Smooth muscle cell (in vitro differentiated cells): Measurements from ENCODE around the gene MYOZ3. TPM values are rescaled to one million over a fixed set of nuclear protein-coding genes. Genes with fewer than 3 reads are reported as not detected.

ENCODE experiments used
- DNase-seq: peaks from one replicate; lab custom pipeline; 2025; ENCODE audit not compliant: unreplicated experiment; lab: John Stamatoyannopoulos, UW
- H2AFZ ChIP-seq: fragments of 200-600 bp; sonication (generic); 2 replicates; pipeline ENCODE4 v1.6.0; 2016; ENCODE audit warnings: antibody characterized with exemption, low read depth, mild to moderate bottlenecking
- H3F3A ChIP-seq: fragments of 200-600 bp; sonication (generic); 2 replicates; pipeline ENCODE4 v1.6.0; 2017; ENCODE audit warnings: antibody characterized with exemption, low read depth
- H3K27ac ChIP-seq: fragments of 200-600 bp; sonication (generic); 2 replicates; pipeline ENCODE4 v1.5.1; 2016; ENCODE audit warnings: low read depth, mild to moderate bottlenecking
- H3K27me3 ChIP-seq: fragments of 200-600 bp; sonication (generic); 2 replicates; pipeline ENCODE4 v1.6.1; 2016; ENCODE audit warnings: low read depth, mild to moderate bottlenecking
- H3K36me3 ChIP-seq: fragments of 200-600 bp; sonication (generic); 2 replicates; pipeline ENCODE4 v1.5.1; 2016; ENCODE audit warnings: low read depth
- H3K4me1 ChIP-seq: fragments of 200-600 bp; sonication (generic); 2 replicates; pipeline ENCODE4 v1.5.1; 2016; ENCODE audit warnings: low read depth
- H3K4me2 ChIP-seq: fragments of 200-600 bp; sonication (generic); 2 replicates; pipeline ENCODE4 v1.6.0; 2016; ENCODE audit warnings: mild to moderate bottlenecking
- H3K4me3 ChIP-seq: fragments of 200-600 bp; sonication (generic); 2 replicates; pipeline ENCODE4 v1.5.1; 2016; ENCODE audit warnings: mild to moderate bottlenecking
- H3K79me2 ChIP-seq: fragments of 200-600 bp; sonication (generic); 2 replicates; pipeline ENCODE4 v1.6.0; 2016; ENCODE audit warnings: low read depth, mild to moderate bottlenecking
- H3K9ac ChIP-seq: fragments of 200-600 bp; sonication (generic); 2 replicates; pipeline ENCODE4 v1.6.0; 2016; ENCODE audit warnings: low read depth
- H3K9me3 ChIP-seq: fragments of 200-600 bp; sonication (generic); replicated peaks from 2 replicates; pipeline ENCODE4 v1.5.1; 2016; ENCODE audit warnings: low read depth
- H4K20me1 ChIP-seq: fragments of 200-600 bp; sonication (generic); 2 replicates; pipeline ENCODE4 v1.6.0; 2016; ENCODE audit warnings: low read depth
- WGBS: methylation state at CpG from one replicate; pipeline ENCODE4 v1.1.7; 2016; ENCODE audit warnings: low lambda C conversion rate; 5-methylcytosine and 5-hydroxymethylcytosine counted together
- polyA plus RNA-seq: library from polyadenylated mRNA; unstranded; fragments of >200 nt; fragmentation: Nextera tagmentation; extraction: Ambion mirVana; gene quantifications from 2 replicates; pipeline ENCODE4 v1.2.1, GENCODE V29; 2016
- total RNA-seq: library from RNA; depleted of rRNA; stranded (reverse); fragments of >200 nt; gene quantifications from 2 replicates; pipeline ENCODE4 v1.2.3, GENCODE V29; 2014
- TF ChIP-seq, protein P1 (sequence below): fragments of 200-600 bp; sonication (generic); IDR thresholded peaks from 2 replicates; pipeline ENCODE4 v1.5.1; 2017; ENCODE audit warnings: borderline replicate concordance, mild to moderate bottlenecking, antibody characterized with exemption; ENCODE audit not compliant: insufficient read depth, poor library complexity, severe bottlenecking

Gene MYOZ3
- total and polyA plus RNA-seq, 2 experiments from 2014 or later = 6.4 to 7.9 TPM

DNA sequence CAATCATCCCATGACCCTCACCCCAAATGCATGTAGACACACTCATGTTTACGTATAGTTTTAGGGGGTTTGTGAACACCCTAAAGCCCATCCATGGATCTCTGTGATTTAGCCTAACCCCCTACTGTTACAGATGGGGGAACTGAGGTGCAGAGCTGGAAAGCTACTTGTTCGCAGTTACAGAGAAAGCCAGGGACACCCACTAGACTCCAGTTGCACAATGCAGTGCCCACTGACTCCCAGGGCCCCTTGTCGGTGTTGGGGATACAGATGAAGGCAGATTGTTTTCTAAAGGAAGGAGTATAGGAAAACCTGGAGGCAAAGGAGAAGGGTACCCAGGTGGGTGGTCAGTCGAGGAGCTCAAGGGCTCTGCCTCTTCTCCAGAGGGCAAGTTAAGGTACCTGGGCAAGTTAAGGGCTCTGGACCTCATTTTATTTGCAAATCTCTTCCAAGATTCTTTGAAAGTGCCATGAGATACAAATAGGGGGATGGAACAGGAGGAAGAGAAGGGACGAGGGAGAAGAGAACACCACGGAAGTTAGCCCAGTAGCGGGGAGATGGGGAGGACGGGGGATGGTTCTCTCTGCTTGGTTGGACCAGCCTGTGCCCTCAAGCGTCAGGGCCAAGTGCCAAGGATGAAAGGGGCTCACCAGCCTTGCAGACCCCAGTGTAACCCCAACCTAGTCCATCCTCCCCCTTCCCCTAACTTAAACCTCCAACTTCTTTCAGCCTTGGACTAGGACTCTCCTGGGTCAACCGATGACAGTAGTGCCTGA lies 958 bp downstream of the MYOZ3 start:
- Histone ChIP-seq H3K9me3 (no peaks in the 10 kb centered on the region), H3K4me1 (peaks cover 11% of the 10 kb centered on the region), H3F3A (no peaks in the 10 kb centered on the region), H3K27ac (no peak overlapping the region), H3K9ac (no peak overlapping the region), H3K4me2 (no peak overlapping the region), H3K79me2 (no peaks in the 10 kb centered on the region), H3K27me3 (no peaks in the 10 kb centered on the region), H2AFZ (no peak overlapping the region), H3K36me3 (no peaks in the 10 kb centered on the region), H4K20me1 (no peaks in the 10 kb centered on the region), H3K4me3 (no peak overlapping the region)
- no peak for DNase-seq
- TF ChIP-seq, protein P1, sequence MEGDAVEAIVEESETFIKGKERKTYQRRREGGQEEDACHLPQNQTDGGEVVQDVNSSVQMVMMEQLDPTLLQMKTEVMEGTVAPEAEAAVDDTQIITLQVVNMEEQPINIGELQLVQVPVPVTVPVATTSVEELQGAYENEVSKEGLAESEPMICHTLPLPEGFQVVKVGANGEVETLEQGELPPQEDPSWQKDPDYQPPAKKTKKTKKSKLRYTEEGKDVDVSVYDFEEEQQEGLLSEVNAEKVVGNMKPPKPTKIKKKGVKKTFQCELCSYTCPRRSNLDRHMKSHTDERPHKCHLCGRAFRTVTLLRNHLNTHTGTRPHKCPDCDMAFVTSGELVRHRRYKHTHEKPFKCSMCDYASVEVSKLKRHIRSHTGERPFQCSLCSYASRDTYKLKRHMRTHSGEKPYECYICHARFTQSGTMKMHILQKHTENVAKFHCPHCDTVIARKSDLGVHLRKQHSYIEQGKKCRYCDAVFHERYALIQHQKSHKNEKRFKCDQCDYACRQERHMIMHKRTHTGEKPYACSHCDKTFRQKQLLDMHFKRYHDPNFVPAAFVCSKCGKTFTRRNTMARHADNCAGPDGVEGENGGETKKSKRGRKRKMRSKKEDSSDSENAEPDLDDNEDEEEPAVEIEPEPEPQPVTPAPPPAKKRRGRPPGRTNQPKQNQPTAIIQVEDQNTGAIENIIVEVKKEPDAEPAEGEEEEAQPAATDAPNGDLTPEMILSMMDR = no peak
- whole genome bisulfite sequencing = 93% methylated on average over 10 of the region's 10 CpGs

DNA sequence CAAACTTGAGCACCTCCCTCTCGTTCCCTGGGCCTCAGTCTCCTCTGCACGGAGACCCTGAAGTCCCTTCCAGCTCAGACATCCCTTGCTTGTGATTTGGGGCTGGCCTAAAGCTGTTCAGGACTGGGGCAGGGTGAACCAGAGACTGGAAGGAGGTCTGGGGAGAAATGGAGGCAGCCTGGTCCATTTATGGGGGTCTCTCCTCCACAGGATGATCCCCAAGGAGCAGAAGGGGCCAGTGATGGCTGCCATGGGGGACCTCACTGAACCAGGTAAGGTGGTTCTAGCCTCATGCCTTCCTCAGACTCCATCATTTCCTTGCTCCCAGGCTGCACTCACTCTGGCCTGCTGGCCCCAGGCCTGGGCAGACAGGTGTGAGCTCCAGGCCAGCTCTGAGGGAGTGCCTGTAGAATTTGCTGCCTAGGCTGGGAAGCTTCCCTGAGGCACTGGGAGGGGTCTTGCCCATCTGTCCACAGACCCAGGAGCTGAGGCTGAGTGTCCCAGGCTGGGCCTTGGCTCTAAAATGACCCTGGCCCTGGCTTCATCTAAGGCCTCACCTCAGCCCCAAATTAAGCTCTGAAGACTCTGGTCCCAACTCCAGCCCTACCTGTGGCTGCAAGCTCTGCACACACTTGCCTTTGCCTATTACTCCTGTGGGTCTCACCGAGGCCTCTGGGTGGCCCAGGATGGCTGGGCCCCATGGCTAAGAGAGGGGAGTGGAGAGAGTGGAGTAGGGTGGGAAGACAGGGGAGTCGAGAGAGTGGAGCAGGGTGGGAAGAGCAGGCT lies 1.9 kb downstream of the MYOZ3 start:
- H3K9ac ChIP-seq = no peak overlapping the region
- WGBS = 66% methylated on average over 4 of the region's 4 CpGs
- H3K36me3 ChIP-seq = no peaks in the 10 kb centered on the region
- H3K27me3 ChIP-seq = no peaks in the 10 kb centered on the region
- H2AFZ ChIP-seq = no peak overlapping the region
- no peaks in the 10 kb centered on the region for H4K20me1 ChIP-seq
- H3K4me3 ChIP-seq = no peak overlapping the region
- H3K9me3 ChIP-seq = no peaks in the 10 kb centered on the region
- peaks cover 11% of the 10 kb centered on the region for H3K4me1 ChIP-seq
- no peaks in the 10 kb centered on the region for H3K79me2 ChIP-seq
- TF ChIP-seq, protein P1 = no peak
- no peak overlapping the region for H3K4me2 ChIP-seq
- H3K27ac ChIP-seq = no peak overlapping the region
- H3F3A ChIP-seq = no peaks in the 10 kb centered on the region
- no peak for DNase-seq

DNA sequence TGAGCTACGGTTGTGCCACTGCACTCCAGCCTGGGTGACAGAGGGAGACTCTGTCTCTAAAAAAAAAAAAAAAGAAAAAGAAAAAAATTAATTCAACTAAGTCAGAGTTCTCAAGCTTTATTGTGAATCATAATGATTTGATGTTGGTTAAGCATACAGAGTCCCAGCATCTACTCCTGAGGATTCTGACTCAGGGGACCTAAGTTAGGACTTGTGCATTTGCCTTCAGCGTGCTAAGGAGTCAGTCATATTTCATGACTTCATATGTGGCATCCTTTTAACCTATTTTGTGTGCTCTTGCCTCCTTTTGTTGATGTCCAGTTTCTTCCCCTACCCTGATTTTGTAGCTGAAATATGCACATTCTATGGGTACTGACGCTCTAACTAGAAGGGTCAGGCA lies 2.9 kb downstream of the MYOZ3 start:
- Histone ChIP-seq H3K36me3 (no peaks in the 10 kb centered on the region), H3K79me2 (no peaks in the 10 kb centered on the region), H3K27me3 (no peaks in the 10 kb centered on the region), H3K4me3 (no peak overlapping the region), H3K9me3 (no peaks in the 10 kb centered on the region), H3K27ac (no peak overlapping the region), H4K20me1 (no peaks in the 10 kb centered on the region), H3K9ac (no peak overlapping the region), H3K4me2 (no peak overlapping the region), H2AFZ (no peak overlapping the region), H3F3A (no peaks in the 10 kb centered on the region), H3K4me1 (peaks cover 11% of the 10 kb centered on the region)
- DNase-seq = no peak
- WGBS = 97% methylated on average over 3 of the region's 3 CpGs
- TF ChIP-seq, protein P1 = no peak
